HUES6 (cell line): ENCODE results near the gene NBPF1.
"Not testable (repeated sequence)": the region's sequence is repeated elsewhere in the genome, so short reads cannot be mapped to it uniquely, and the experiment has no call there.

ENCODE experiments used
- H3K27ac ChIP-seq: 2 replicates; pipeline ENCODE4 v1.7.0; 2013; ENCODE audit warnings: low read depth, mild to moderate bottlenecking, low read length, inconsistent platforms
- H3K27me3 ChIP-seq: 2 replicates; pipeline ENCODE4 v1.6.1; 2013; ENCODE audit warnings: low read length; ENCODE audit not compliant: control insufficient read depth, insufficient read depth
- H3K36me3 ChIP-seq: 2 replicates; pipeline ENCODE4 v1.6.1; 2013; ENCODE audit warnings: low read length; ENCODE audit not compliant: control insufficient read depth, insufficient read depth
- H3K4me1 ChIP-seq: 2 replicates; pipeline ENCODE4 v1.6.1; 2013; ENCODE audit warnings: low read length; ENCODE audit not compliant: control insufficient read depth, insufficient read depth
- H3K4me3 ChIP-seq: 2 replicates; pipeline ENCODE4 v1.5.1; 2013; ENCODE audit warnings: low read depth, low read length
- H3K9ac ChIP-seq: one replicate; pipeline ENCODE4 v1.6.1; 2013; ENCODE audit warnings: mild to moderate bottlenecking, low read length
- H3K9me3 ChIP-seq: 2 replicates; pipeline ENCODE4 v1.6.1; 2013; ENCODE audit warnings: low read depth, low read length; ENCODE audit not compliant: control insufficient read depth, insufficient read depth

Gene NBPF1

GRCh38 chr1:16608838-16609560 is 4.4 kb downstream of the NBPF1 start:
- H3K27ac ChIP-seq: no peak overlapping the region
- H3K9me3 ChIP-seq: no peaks in the 10 kb centered on the region
- peaks cover 9% of the 10 kb centered on the region for H3K4me1 ChIP-seq
- peaks cover 18% of the 10 kb centered on the region for H3K27me3 ChIP-seq
- peaks cover 26% of the 10 kb centered on the region for H3K36me3 ChIP-seq
- no peak overlapping the region for H3K9ac ChIP-seq
- H3K4me3 ChIP-seq: no peak overlapping the region

DNA sequence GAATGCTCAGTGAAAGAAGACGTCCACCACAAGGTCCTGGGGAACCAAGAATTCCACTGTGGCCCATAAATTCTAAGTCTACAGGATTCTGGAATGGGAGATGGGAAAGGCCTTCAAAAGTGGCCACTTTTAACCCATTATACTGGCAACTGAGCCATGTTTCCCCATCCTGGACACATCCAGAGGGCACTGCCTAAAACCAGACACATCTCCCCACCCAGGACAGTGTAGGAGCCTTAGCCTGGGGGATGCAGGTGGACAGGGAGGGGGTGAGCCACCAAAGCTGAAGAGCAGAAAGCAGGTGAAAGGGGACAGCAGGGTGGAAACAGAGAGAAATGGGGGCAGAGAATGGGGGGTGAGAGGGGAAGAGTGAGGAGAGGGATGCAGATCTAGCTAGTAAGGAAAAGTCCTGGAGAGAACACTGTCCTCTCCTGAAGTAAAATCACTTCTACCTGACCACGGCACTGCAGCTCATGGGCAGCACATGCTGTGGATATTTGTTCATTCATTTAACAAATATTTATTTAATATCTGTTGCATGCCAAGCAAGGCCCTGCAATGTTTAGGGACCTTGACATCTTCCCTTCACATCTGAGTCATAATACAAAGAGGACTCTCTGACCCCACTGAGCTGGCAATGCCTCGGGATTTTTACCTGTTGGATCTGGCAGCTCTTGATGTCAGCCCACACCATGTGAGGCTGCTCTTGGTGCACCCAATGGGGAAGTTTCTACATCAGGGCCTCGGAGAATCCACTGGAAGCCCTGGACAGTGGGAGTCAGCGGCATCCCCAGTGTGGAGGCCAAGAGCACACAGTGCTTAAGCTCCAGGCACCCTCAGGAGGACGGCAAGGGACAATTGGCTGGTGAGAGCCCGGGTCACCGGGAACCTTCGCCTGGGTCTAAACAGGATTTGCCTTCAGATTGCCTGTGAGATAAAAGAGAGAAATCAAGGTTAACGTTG is 5.2 kb downstream of the NBPF1 start:
- not testable (repeated sequence) for H3K4me3 ChIP-seq, H3K4me1 ChIP-seq, H3K27ac ChIP-seq, H3K9ac ChIP-seq, H3K9me3 ChIP-seq
- Histone ChIP-seq H3K27me3 (peaks cover 16% of the 10 kb centered on the region), H3K36me3 (peaks cover 26% of the 10 kb centered on the region)

DNA sequence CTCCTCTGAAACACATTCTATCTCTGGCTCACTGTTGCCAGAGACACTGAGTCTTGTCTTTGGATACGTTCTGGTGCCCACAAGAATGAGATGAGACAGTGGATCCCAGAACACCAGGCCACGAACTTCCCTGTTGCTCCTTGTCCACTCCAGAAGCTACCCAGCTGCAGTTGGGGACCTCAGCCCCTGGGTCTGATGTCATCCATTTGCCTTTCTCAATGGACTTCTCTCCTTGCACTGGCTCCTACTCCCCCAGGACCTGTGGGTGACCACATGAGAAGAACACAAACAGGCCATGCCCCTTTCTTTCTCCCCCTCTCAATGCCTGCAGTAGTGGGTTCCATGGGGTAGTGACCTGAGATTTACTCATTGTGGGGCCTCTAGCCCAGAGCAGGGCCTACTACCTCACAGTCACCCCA is 5.9 kb downstream of the NBPF1 start:
- peaks cover 26% of the 10 kb centered on the region for H3K36me3 ChIP-seq
- peaks cover 11% of the 10 kb centered on the region for H3K27me3 ChIP-seq
- H3K9me3 ChIP-seq: no peaks in the 10 kb centered on the region
- no peak overlapping the region for H3K27ac ChIP-seq
- H3K9ac ChIP-seq: no peak overlapping the region
- H3K4me1 ChIP-seq: peaks cover 6% of the 10 kb centered on the region
- H3K4me3 ChIP-seq: no peak overlapping the region

DNA sequence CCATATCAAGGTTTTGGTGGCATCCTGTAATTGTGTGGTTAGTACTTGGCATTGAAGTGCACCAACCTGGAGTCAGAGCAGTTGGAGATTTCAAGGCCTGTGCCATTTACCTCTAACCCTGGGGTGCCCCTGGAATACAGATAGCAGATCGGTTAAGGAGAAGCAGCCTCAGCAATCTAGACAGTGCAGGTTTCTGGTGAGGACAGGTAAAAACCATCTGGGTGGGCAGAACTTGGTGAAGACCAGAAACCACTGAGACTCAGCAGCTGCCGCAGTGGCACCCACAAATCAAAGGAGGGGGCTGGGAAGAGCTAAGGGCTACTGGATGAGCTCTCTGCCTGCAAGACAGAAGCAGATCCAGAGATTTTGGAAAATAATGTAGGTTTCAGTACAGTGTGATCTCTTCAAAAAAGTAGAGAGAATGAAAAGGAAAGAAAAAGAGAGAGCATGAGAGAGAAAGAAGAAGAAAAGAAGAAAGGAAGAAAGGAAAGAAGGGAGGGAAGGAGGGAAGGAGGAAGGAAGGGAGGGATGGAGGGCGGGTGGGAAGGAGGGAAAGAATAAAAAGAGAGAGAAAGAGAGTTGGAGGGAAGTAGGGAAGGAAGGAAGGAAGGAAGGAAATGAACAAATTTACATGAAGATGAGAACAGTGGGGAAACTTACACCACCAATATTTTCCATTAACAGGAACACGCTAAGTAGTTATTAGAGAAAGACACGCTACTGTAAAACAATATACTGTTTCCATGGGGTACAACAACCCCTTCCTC is 6.5 kb downstream of the NBPF1 start:
- not testable (repeated sequence) for H3K27me3 ChIP-seq, H3K9ac ChIP-seq, H3K4me3 ChIP-seq, H3K27ac ChIP-seq, H3K9me3 ChIP-seq, H3K4me1 ChIP-seq
- H3K36me3 ChIP-seq: peaks cover 26% of the 10 kb centered on the region

- Histone ChIP-seq H3K36me3 (peaks cover 26% of the 10 kb centered on the region), H3K4me1 (no peaks in the 10 kb centered on the region), H3K9ac (no peak overlapping the region), H3K4me3 (no peak overlapping the region), H3K27ac (no peak overlapping the region), H3K27me3 (no peaks in the 10 kb centered on the region), H3K9me3 (no peaks in the 10 kb centered on the region)
These were observed 7.5 kb downstream of the NBPF1 start for GRCh38 chr1:16605532-16606505.

DNA sequence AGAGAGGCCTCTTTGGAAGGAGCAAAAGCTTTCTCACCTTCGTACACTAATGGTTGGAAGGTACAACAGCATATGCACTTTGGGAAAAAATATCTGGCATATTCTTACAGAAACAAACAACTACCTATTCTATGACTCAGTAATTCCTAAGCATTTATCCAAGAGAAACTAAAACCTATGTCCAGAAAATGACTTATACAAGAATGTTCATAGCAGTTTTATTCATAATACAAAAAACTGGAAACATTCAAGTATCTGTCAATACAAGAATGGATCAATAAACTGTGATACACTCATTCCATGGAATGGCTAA is 8.2 kb downstream of the NBPF1 start:
- no peak overlapping the region for H3K27ac ChIP-seq

GRCh38 chr1:16604514-16605212 is 8.7 kb downstream of the NBPF1 start:
- not testable (repeated sequence) for H3K27me3 ChIP-seq, H3K4me1 ChIP-seq, H3K27ac ChIP-seq, H3K4me3 ChIP-seq, H3K9ac ChIP-seq, H3K9me3 ChIP-seq
- peaks cover 26% of the 10 kb centered on the region for H3K36me3 ChIP-seq

More for the DNA sequence above, 8.2 kb downstream of the NBPF1 start:
- Histone ChIP-seq H3K9ac (no peak overlapping the region), H3K9me3 (no peaks in the 10 kb centered on the region), H3K4me3 (no peak overlapping the region), H3K27me3 (no peaks in the 10 kb centered on the region), H3K4me1 (no peaks in the 10 kb centered on the region), H3K36me3 (peaks cover 26% of the 10 kb centered on the region)

GRCh38 chr1:16603623-16604022 is 9.7 kb downstream of the NBPF1 start:
- not testable (repeated sequence) for H3K4me3 ChIP-seq, H3K9me3 ChIP-seq, H3K27ac ChIP-seq, H3K4me1 ChIP-seq, H3K27me3 ChIP-seq, H3K9ac ChIP-seq
- peaks cover 26% of the 10 kb centered on the region for H3K36me3 ChIP-seq

DNA sequence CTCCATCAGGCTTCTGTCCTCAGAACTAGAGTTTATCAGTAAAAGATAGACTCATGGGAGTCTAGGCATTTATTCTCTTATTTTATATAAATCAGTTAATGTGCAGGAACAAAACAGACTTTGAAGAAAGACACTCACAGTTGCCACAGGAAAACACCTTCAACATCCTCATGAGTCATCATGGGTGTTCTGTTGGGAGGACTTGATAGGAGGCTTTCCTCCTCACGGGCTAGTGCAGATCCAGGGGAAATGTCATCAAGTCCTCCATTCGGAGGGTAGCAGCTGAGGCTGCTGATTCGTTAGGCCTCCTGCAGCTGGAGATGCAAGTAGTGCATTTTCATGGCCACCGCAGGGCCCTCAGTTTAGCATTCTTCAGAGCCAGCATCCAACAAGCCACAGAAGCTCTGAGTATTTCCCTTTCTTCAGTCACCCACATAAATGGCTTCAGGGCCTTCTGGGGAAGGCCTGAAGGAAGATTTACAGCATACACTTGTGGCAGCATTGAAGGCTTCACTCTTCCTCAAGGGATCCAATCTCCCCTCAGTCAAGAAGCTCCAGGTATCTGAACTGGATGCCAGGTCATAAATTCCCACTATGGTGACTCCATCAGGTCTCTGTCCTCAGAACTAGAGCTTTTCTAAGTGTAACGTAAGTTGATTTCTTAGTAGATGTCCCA is 10.9 kb downstream of the NBPF1 start:
- H3K36me3 ChIP-seq: peaks cover 15% of the 10 kb centered on the region
- H3K27ac ChIP-seq, H3K9me3 ChIP-seq, H3K4me1 ChIP-seq, H3K4me3 ChIP-seq, H3K9ac ChIP-seq, H3K27me3 ChIP-seq: not testable (repeated sequence)
